ENCODE results near the gene ZDHHC14.
"Not testable (repeated sequence)": the region's sequence is repeated elsewhere in the genome, so short reads cannot be mapped to it uniquely, and the experiment has no call there.

Gene ZDHHC14

DNA sequence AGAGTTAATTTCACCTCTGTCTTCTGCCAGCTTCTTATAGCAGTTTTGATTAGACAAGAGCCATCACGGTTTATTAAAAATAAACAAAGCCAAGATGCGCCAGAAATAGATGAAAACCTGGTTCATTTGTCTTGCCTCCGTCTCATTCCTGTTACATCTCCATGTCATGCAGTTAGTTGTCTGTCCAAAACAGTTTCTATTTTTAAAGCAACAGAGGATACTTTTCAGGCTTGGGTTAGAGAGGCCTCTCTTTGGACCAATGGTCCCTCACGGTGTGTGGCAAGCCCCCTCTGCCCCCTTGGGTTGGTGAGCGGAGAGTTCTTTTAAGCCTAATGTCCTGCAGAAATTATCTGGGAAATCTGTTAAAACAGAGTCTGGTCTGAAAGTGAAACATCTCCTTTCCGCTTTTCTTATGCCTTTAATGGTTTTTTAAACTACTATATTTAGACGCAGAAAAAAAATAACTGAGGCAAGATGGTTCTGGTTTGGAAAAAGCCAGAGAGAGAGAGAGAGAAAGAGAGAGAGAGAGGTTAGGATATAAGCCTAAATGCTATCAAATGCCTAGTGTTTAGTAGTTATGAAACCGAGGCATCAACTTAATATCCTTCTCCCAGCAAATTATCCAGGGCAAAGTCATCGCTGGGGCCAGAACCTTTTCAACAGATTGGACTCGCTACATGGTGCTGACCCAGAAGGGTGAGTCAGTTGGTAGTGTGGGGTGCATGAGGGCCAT lies 64.5 kb downstream of the ZDHHC14 start:
- DNase-seq (ENCODE audit: low read depth in 3 of 3) = no peak

DNA sequence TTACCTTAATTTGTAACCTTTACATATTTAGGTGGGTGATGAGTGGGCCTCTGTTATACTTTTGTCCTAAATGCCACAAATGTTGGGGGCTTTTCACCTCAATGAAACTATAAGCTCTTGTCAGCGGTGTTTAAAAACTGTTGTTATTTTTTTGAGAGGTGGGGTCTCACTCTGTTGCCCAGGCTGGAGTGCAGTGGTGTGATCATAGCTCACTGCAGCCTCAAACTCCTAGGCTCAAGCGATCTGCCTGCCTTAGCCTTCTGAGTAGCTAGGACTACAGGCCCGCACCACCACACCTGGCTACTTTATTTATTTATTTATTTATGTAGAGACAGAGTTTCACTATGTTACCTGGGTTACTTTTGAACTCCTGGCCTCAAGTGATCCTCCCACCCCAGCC lies 66.7 kb downstream of the ZDHHC14 start:
- no peak for DNase-seq (ENCODE audit: low read depth in 3 of 3)

DNA sequence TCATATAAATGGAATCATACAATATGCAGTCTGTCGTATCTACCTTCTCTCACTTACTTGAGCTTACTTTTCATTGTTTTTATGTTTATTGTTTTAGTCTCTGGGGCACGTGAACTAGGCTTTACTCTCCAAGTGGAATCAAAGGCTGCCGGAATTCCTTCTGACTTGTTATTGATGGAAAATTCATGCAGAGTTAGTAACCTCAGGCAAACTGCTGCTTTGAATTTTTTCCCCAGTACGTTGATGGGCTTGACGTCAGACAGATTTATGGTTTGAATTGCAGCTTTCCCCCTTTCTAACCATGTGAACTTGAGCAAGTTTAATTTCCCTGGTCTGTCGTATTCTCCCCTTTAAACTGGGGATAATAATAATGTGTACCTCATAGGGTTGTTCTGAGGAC lies 68.6 kb downstream of the ZDHHC14 start:
- DNase-seq (ENCODE audit: low read depth in 3 of 3) = no peak

DNA sequence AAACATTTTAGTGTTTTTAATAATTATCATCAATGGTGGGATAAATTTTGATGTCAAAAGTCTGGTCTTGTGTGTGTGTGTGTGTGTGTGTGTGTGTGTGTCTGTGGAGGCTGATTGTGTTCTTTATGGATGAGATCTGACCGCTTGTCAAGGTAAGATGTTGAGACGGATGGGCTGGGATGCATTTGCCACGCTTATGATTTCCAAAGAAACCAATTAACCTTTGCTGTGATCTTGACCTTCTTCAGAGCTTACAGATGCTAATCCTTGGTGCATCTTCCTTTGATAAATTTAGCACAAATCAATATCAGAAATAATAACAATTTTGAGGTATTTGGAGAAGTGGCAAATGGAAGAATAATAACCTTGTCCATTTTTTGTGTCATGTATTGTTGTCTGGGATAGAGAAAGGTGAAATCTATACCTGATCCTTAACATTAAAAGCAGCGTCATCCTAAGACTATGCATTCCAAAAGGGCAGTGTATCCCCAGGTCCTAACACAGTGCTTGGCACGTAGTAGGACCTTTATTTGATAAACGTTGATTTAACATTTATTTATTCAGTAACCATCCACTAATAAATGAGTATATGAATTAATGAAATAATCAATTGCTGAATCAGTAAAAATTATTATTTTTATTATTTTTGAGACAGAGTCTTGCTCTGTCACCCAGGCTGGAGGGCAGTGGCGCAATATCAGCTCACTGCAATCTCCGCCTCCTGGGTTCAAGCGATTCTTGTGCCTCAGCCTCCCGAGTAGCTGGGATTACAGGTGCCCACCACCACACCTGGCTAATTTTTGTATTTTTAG lies 70.1 kb downstream of the ZDHHC14 start:
- DNase-seq (ENCODE audit: low read depth in 3 of 3) = no peak

DNA sequence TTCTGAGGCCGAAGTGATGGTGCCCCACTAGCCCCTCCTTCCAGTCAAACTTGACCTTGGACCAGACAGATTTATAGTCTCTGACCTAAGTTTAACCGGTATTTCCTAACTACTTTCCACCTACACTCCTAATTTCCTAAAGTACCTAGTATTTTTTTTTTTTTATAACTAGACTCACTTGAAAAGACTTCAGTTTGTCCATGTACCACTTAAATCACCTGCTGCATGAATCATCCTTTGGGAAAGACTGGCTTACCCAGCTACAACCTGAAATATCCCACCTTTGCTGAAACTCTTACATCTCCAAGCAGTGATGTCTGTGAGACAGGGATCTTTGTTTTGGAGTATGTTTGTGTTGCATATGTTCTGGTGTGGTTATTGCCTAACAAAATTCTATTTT lies 71.1 kb downstream of the ZDHHC14 start:
- no peak for DNase-seq (ENCODE audit: low read depth in 3 of 3)

DNA sequence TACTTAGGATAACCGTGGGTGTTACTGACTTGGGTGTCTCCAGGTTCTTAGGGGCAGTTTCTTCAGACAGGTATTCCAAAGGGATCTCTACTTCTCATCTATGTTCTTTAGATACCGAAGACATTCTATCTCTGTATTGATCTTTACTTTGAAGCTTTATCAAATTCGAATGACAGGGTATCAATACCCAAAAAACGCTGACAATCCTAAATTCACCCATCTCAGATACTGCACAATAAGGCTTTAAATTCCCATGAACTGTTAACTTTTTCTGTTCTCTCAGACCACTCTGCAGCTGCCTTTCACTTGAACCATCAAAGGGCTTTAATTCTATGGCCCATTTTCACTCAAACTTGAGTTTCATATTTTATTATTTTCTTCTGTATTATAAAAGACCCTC lies 72.1 kb downstream of the ZDHHC14 start:
- no peak for DNase-seq (ENCODE audit: low read depth in 3 of 3)

DNA sequence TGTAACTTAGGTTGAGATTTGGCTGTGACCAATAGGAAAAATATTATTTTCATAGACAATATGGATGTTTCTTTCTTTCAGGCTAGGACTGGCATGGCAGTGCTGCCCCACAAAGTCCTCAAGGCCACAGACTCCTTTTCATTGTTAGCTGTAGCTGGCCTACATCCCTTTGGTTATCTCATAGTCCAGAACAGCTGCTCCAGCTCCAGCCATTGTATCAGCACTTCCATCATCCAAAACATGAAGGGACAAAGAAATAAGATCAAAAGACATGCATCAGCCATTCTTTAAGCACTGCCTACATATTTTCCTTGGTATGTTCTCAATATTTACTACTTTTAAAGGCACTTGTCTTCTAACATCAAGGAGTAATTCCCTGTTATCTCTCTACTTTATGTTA lies 73.0 kb downstream of the ZDHHC14 start:
- DNase-seq (ENCODE audit: low read depth in 3 of 3) = no peak

DNA sequence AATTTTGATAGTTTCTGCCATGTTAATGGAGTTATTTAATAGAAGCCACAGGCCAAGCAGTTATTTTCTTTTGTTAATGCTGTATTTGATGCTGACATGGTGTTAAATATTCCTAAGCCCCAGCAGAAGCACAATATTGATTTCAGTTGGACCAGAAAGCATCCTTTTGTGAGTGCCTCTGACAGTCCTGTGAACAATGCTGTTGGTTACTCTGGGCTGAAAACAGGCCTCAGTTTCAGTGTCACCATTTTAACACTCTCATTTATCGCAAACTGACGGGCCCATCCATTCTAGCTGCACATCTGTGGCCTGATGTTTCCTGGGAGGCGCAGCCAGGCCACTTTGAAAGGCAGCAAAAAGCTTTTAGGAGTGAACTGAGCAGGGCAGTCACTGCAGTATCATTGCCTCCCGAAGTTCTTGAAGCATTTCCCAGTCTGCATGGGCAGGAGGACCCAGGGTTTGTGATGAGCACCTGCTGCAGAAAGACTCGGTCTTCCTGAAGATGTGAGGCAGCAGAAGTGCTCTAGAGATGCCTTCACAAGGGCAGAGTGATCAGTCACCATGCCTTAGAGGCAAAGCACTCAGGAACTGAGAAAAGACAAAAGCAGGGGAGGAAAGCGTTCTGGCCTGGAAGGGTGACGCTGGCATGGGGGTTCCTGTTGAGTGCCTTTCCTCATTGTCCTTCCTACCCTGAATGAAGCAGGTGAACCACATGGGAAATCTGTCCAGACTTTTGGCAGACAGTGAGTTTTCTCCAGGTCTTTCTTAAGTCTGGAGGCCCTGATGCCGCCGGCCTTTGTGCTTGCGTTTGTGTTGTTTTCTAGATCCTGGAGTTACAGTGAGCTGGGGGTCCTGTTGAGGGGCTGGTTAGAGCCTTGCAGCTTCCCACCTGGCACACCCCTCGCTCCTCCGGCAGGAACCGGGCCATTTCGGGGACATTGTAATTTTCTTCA lies 74.0 kb downstream of the ZDHHC14 start:
- DNase-seq (ENCODE audit: low read depth in 3 of 3) = no peak

DNA sequence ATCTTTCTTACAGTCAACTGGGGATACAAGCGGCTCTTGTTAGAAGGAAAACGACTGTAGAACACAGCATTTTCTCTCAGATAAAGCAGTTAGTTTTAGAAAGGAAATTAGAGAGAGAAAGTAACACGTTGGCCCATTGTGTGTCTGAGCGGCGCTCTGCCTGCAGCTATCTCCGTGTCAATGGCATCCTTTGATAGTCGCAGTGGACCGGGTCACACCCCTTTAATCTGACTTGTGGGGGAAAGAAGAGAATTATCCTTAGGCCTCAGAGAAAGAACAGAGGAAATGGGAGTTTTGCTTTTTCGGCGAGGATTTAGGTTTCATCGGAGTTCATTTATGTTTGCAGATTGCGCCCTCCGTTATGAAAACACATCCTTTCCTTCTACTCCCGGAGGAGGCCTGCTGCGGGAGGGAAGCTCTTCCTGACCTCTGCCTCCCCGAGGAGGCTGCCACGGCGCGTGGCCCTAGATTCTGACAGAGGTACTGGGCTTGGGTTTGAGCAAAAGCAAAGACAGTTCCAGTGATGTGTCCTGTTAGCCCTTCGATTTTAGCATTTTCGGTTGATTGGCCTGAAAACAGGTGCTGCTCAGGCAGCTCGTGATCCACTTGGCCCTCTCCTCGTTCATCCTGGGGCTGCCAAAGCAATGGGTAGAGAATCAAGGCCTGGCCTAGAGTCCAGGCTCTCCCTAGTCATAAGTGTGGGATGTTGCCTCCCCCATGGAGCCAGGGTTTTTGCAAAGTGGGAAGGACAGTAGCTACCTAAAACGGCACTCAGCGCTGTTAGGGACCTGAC lies 74.9 kb downstream of the ZDHHC14 start:
- DNase-seq (ENCODE audit: low read depth in 3 of 3) = no peak

DNA sequence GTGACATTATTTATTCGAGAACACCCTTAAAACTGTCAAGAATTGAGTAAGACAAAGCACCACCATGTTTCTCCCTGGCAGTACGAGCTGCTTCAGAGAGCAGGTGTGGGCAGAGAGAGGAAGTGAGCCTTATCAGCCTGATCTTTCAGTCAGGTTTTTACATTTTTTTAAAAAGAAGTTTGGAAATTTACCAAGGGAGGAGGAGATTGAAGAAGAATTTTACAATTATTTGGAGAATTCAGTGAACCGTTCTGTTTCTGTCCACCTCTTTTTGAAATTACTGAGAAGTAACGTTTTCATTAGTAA lies 75.5 kb downstream of the ZDHHC14 start:
- DNase-seq (ENCODE audit: low read depth in 3 of 3) = no peak

DNA sequence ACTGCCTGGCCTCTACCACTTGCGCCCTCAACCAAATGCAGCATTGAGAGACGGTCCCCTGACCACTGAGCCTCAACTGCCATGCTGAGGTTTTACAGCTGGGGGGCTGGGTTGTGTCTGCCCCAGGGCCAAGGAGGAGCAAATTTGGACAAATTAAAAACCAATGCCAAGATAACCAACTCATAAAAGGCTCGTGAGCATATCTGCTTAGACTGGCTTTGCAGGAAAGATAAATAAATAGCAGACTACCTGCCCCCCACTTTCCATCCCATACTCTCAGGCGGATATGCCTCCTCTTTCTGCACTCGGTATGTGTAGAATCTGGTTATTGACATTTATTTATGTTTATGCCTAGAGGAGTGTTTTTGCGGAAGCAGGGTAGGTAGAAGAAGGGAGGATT lies 76.8 kb downstream of the ZDHHC14 start:
- no peak for DNase-seq (ENCODE audit: low read depth in 3 of 3)

DNA sequence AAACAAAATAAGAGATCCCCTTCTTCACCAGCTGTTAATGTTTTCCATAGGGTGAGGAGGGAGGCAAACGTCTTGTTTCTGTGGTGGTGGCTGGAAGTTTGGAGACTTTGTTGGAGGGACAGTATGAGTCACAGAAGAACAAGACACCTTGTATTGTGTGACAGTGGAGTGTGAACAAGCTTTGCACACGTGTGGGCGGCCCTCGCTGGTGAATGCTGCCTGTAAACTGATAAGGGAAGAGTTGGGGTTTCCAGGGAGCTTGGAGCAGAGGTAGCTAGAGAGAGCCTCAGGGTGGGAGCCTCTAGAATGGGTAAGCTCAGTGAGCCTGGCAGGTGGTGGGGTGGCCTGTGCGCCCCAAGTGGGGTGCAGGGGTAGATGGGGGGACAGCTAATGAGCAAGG lies 78.3 kb downstream of the ZDHHC14 start:
- DNase-seq (ENCODE audit: low read depth in 3 of 3) = no peak

DNA sequence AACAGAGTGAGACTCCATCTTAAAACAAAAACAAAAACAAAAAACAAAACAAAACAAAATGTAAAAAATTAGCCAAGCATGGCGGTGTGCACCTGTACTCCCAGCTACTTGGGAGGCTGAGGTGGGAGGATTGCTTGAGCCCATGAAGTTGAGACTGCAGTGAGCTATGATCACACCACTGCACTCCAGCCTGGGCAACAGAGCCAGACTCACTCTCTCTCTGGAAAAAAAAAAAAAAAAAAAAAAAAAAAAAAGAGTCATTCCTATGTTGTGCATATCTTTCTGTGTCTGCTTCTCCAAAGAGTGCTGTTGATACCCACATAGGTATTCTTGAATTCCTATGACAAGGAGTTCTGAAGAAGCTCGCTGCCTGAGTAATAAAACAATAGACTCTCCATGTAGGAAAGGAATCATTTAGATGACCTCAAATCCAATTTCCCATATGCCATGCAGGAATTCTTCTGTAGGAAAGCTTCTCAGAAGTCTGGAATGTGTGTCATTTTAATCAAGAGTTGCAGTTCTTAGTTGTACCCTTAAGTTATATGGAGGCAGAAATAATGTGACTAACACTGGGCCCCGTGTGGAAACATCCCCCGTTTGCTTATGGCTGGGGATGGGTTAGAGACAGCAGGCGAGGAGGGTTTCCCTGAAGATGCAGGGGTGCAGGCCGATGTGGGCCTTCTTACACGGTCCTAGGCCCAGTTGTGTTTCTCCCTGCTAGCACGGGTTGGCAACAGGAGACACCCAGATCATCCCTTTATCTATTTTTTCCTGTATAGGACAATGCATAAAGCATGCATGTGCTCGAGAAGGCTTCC lies 79.4 kb downstream of the ZDHHC14 start:
- no peak for DNase-seq (ENCODE audit: low read depth in 3 of 3)

DNA sequence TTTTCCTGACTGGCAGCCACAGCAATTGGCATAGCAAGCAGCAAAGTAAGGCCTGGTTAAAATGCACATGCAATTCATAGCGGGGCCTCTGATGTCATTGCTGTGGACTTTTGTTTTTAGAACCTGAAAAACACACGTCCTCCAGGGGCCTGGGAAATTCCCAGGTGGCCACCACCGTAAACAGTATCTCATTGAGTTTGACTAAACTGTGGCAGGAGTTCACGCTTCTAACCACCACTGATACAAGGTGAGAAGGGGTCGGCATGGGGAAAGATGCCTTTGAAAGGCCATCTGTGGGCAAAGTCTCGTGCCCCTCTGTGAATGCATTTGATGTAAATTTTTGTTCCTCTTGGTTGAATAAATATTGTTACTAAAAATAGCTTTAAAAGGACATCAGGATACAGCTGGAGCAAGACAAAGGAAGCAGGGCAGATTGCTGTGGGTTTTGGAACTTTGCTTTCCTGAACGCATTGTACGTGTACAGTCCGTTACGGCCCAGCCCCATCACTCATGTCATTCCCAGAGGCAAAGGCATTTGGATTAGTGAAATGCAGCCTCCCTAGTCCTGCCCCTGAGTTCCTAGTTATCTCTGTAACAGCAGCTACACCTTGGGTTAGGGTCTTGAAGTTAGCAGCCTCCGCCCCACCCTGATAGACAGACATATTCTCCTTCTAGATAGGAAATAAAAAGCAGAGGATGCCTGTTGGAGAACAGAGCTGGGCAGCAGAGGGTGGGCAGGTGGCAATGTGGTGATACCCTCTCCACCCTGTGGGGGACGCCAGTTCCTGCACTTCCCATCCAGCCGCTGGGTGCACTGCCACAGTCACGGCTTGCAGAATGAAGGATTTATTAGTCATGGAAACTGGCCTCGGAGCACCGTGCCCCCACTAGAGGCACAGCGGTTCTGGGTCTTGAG lies 80.3 kb downstream of the ZDHHC14 start:
- no peak for DNase-seq (ENCODE audit: low read depth in 3 of 3)

DNA sequence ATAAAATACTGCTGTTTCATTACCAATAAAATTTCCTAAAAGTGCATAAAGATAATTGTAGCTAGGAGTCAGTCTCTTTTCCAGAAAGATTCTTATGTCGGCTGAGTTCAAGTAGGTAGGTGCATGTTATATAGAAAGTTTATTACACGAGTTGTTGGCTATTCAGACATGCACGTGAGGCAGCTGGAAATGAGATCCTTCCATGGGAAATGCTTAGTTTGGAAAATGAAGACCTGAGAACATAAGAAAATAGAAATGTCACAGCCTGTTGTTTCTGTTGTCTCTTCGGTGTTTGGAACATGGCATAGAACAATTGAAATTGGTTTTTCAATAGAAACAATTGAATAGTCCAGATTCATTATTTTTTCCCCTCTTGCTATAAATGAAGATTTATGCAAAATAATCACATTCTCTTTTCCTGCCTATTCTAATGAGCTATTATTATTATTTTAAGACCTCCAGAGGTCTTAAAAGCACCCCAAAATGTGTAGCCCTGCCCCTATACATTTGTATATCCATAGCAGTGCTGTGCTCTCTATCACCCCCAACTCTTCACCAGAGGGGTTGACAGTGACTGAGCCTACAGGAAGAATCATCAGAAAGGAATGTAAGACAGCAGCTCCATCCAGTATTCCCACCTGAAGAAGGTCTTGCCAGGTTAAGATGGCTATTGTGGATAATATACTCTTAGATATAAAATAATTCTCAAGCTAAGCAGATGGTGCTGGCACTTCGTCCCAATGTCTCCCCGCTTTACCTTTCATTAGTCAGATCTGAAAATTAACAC lies 82.2 kb downstream of the ZDHHC14 start:
- no peak for DNase-seq (ENCODE audit: low read depth in 3 of 3)

DNA sequence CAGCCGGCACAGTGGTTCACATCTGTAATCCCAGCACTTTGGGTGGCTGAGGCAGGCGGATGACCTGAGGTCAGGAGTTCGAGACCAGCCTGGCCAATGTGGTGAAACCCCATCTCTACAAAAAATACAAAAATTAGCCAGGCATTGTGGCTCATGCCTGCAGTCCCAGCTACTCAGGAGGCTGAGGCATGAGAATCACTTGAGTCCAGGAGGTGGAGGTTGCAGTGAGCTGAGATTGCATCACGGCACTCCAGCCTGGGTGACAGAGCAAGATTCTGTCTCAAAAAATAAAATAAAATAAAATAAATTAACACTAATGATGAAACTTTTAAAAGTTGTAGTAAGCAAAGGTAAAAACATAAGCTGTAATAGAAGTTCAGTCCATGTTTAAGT lies 82.7 kb downstream of the ZDHHC14 start:
- DNase-seq (ENCODE audit: low read depth in 3 of 3) = not testable (repeated sequence)

DNA sequence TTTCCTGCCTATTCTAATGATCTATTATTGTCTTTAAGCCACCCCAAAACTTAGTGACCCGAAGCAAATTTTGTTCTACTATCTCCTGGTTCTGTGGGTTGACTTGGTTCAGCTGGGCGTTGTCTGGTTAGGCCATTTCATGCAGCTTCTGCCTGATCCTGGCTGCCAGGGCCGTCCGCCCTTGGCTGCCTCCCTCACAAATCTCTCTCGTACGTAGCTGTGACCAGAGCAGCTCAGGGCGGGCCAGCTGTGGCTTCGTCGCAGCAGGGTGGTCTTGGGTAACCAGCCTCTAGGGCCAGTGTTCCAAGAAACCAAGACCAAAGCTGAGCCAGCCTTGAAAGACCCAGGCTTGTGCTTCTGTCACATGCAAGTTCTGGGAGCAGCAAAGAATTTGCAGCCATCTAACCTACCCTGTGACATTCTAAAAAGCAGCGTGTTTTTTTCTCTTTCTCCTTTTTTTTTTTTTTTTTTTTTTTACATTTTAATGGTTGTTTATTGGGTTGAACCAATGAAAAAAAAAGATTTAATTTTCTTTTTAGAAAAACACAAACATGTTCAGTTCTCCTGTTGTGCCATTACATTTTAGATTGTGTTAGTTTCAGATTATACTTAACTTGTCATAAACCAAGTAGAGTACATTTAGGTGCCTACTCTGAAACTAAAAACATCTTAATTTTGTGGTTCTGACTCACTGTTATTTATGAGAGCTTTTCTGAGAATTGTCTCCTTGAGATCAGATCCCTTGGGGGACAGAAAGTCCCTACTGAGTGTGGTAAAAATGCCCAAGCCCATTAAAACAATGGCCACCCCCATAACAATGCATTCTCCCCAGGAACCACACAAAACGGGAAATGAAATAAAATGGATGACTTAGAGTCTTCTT lies 83.9 kb downstream of the ZDHHC14 start:
- no peak for DNase-seq (ENCODE audit: low read depth in 3 of 3)

DNA sequence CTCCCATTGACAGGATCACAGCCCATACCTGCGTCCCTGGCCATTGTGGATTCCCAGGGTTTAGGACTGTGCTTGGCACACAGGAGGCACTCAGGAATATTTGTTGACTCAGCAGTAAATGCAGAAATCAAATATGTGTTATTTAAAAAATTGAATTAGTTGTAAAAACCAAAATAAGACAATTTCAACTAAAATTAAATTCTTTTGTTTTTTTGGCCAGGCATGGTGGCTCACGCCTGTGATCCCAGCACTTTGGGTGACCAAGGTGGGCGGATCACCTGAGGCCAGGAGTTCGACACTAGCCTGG lies 85.3 kb downstream of the ZDHHC14 start:
- no peak for DNase-seq (ENCODE audit: low read depth in 3 of 3)

Measured in stimulated activated CD4-positive, alpha-beta T cell treated with anti-CD3 and anti-CD28 coated beads, TNF-alpha, amount 100 ng/mL, for 4 hours (primary cell).